ENCODE measurements around the gene NDE1.
A peak's percentile ranks its signal among the peaks of the same experiment; 100 is the strongest.
"Not testable (repeated sequence)": the region's sequence is repeated elsewhere in the genome, so short reads cannot be mapped to it uniquely, and the experiment has no call there.

NDE1 gene

DNA sequence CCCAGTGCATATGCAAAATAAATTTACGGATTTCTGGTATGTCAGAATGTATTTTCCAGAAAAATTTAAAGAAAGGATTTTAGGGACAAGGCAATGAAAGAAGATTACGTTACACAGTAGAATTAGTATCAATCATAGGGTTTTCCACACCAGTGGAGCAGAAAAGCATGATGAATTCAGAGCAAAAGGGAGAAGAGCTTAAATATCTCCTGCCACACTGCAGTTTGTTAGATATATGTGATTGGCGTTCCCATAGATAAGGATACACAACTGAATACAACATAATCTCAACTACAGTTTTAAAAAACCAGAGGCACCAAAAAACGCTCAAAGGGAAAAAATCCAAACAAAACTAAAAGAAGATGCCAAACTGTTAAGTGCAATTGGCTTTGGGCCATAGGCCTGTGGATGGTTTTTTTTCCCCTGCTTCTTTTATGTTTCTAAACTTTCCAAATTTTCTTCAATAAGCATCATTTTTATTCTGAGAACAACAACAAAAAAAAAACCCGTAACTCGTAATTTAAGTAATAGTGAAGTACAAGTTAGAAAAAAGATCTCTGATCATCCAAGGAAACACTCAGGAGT, 29.3 kb upstream of the NDE1 start:
- no peak for DNase-seq (ENCODE audit: low spot score)

DNA sequence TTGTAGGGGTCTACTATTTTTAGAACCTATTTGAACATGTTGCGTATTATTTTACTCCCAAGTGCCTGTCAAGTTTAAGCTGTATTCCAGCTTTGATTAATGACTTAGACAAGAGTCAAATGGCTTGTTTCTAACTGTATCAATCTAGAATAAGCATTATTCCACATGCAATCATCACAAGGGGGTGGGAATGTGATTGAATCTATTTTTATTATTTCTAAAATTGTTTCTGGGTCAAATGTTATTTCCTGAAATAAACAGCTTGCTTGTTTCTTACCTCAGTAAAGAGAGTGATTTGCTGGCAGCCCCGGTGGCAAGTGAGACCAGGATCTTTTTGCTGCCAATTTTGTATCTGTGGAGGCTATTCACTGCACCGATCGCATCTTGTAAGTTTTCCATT, 28.6 kb upstream of the NDE1 start:
- DNase-seq (ENCODE audit: low spot score), result no peak

DNA sequence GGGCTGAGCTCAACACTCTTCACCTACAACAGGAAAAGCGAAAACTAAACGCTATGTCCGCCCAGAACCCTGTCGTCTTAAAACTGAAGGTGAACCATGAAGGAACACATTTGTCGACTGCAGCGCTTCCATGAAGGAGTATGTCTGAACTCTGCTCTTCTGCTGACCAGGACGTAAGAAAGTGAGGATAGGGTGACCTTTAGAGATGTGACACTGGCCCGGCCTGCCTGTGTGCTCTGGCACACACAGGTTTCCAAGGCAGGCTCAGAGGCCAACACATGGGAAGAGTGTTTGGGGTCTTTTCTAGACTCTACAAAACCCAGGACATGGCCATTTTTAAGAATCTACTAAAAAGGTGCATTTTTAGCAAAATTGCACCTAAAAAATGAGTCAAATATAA, 28.2 kb upstream of the NDE1 start:
- no peak for DNase-seq (ENCODE audit: low spot score)

DNA sequence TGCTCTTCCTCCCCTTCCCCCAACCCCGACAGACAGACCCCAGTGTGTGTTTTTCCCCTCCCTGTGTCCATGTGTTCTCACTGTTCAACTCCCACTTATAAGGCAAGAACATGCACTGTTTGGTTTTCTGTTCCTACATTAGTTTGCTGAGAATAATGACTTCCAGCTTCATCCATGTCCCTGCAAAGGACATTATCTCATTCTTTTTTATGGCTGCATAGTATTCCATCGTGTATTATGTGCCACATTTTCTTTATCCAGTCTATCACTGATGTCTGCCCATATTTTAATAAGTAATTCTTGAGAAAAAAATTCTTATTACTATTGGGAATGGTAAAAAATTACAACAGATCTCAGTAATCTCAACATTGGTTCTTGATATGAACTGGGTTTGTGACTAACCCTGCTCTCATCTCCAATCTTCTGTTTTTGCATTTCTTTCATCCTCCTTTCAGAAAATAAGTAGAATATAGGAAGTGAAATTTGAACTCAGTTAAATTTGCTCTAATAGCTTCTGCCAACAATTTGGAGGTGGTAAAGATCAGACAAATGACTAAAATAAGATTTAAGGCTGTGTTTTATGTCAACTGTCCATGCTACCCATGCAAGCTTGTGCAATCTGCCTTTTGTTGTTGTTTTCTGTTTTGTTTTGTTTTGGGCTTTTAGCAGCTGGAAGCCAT, 18.2 kb upstream of the NDE1 start:
- no peak for DNase-seq (ENCODE audit: low spot score)

DNA sequence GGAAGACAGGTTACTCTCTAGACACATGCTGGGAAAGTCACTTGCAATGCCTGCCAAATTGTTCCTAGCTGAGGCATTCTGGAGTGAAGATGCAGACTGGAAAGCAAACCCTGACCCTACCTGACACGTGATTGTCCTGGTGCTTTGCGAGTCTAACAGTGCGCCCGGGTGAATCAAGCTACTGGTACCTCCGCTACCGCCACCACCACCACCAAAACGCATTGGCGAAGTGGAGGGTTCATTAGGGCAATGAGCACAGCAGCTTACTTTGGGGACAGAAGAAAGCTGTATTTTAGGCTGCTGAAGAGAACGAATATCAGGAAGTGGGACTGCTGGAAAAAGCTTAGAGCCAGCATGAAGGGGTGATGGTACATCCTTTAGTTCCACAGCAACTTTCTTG, 14.1 kb upstream of the NDE1 start:
- no peak for DNase-seq (ENCODE audit: low spot score)

DNA sequence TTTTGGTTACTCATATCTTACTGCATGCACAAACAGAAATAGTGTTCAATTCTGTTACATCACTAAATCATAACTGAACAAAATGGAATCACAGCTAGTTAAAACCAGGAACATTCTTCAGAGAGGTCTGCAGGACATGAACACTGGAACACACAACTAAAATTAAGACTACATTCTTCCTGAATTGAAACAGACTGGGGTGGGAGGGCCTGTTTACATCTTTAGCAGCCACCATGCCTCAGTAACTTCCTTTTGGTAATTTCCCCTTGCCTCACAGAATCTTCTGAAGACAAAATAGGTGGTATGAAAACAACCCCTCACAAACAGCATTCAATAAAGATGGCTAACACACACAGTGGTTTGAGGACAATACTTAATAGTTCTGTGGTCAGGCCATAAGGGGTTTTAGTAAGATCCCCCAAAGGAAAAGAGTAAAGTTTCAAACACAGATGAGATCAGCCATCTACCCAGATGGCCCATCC, 13.6 kb upstream of the NDE1 start:
- DNase-seq (ENCODE audit: low spot score), result no peak

DNA sequence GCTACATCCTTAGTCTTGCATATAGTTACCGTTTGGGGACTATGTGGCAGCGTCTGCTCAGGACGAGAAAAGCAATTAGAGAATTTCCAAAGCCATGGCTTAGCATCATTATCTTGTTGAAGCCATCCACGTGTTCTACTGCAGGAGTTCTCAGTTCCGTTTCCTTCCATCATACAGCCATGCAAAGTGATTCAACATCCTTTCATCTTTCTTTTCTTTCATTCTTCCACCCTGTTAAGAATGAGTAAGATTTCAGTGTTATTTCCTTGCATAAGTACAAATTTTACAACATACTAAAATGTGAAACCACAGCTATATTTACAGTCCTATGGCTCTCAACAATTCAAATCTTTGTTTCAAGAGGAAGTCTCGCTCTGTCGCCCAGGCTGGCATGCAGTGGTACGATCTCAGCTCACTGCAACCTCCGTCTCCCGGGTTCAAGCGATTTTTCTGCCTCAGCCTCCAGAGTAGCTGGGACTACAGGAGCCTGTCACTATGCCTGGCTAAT, 10.9 kb upstream of the NDE1 start:
- DNase-seq (ENCODE audit: low spot score), result no peak

DNA sequence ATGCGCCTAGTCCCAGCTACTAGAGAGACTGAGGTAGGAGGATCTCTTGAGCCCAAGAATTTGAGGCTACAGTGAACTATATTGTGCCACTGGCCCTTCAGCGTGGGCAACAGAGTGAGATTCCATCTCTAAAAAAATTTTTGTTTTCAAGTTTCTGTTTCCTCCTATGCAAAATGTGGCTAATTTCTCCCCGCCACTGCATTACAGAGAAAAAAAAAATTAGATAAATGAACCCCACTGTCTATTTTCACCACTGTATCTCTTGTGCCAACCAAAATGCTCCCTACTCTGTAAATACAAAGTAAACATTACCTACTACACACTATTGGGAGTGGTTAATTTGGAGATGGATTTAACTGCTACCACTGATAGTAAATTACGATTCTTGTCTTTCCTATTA, 9.1 kb upstream of the NDE1 start:
- DNase-seq (ENCODE audit: low spot score), result no peak

DNA sequence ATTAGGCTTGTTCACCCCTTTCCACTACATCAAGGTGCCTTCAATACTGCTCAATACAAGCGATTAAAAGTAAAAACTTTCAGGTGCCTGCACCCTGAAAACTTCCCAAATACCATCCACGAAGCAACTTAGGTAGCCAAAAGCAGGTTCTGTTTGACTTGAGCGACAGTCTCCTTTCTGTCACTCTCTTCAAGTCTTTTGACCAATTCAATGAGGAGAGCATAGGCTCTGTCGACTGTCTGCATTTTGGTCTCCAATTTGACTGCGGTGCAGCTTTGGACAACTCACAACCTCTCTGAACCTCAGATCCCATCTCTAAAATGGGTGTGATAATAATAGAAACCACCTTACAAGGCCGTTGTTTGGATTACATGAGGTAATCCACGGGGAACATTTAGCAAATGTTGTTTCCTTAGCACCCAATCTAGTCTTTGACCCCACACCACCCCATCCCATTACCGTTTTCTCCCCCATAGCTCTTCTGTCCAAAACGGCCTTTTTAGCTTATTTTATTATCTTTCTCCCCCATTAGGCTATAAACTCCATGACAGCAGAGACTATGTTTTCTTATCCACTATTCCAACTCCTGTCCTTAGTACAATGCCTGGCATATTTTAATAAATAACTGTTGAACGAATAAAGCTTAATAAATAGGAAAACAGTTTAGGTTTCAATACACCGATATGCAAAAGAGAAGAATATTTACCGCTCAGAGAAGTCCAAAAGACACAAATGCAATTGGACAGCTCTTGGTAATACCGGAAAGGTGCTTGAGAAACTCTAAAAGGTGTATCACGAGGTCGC, 8.1 kb upstream of the NDE1 start:
- DNase-seq (ENCODE audit: low spot score), result no peak

DNA sequence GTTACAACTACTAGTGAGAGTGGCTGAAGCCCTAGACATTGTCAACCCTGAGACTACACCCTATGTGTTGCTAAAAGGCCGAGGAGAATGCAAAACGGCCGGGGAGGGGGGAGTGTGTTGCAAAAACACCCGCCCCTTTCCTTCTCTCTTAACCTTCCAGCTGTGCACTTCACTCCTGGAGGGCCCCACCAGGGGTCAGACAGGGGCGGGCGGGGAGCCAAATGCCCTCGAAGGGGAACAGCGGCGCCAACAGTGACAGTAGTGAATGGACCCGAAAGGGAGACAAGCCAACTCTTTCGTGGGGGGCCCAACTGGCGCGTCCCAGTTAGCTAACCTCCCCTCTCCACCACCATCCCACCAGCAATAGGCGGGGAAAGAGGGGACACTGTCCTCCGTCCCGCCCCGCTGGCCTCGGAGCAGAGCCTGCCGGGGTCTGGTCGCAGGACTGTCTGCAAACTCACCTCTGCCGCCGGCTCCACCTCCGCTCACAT, 7.4 kb upstream of the NDE1 start:
- DNase-seq (ENCODE audit: low spot score), result peak; percentile 82

DNA sequence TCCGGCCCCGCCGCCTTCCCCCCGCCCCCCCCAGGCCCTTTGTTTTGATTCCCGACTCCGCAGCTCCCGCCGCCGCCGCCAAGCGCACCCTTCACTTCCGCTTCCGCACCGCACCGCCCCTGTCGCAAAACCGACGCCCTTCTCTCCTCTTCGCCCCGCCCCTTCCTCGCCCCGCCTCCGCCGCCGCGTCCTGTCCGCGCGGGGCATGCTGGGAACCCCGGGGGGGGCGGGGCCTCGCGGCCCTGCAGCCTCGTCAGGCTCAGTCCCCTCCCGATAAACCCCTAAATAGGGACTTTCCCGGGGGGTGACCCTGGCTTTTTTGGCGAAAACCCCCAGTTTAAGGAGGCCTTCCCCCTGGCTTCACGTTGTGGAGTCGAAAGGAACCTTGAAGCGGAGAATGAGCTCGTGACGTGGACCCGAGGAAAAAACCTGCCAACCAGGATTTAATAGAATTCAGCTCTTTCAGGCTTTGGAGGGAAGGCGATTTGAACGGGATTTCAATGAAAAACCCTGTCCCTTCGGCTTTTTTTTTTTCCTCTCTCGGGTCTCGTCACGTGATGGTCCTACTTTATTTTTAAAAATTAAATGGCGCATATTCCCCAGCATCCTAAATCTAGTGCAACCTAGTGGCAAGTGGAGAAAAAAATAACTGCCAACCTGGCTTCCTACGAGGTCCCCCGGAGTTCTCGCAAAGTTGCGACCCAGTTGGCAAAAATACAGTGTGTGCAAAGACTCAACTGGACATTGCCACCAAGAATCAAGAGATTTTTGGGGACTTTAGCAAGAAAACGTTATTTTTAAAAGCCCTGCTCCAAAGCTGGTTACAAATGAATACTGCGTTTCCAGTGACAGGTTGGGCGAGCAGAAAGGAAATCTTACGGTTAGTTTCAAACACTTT, 6.7 kb upstream of the NDE1 start, which contains the start of gene MARF1:
TSS of gene MARF1 (minus strand) at position 107 of the 898 bp plus-strand sequence. CDS start 3,921 bp downstream, outside the sequence.
- peak; percentile 95 for DNase-seq (ENCODE audit: low spot score)

DNA sequence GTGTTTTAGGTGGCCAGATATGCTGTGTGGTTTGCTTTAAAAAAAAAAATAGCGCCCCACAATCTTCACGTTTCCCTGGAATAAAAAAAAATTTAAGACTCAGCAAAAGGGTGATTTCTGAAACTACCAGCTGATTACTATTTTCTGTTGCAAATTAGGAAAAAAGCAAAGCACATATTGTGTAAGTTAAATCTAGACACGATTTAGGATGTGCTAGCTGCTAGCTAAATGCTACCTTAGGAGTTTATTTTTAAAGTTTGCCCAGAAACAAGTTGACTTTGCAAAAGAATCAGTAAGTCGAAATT, 6.1 kb upstream of the NDE1 start:
- DNase-seq (ENCODE audit: low spot score), result no peak

DNA sequence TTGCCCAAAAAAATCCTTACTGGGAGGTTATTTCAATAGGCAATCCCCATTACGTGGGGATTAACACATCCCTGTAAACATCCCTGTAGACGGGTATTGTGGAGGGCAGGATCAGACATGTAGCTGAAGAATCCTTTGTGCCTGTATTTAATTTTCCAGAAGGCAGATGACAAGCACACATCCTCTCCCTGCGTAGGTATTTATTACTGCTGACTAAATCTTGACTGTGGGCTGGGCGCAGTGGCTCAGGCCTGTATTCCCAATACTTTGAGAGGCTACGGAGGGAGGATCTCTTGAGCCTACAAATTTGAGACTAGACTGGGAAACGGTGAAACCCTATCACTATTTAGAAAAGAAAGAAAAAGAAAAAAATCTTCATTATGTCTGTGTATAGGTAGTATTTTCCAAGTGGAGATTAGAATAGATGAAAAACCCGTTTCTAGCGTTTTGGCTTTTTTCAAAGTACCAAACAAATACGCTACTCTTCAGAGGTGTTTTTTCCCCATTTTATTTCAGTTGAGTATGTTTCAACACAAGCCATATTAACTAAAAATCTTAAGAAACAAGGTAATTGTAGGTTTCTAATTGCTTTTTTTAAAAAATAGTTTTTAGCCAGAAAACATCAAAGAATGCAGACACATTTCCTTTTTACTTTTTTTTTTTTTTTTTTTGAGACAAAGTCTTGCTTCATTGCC, 5.6 kb upstream of the NDE1 start:
- no peak for DNase-seq (ENCODE audit: low spot score)

DNA sequence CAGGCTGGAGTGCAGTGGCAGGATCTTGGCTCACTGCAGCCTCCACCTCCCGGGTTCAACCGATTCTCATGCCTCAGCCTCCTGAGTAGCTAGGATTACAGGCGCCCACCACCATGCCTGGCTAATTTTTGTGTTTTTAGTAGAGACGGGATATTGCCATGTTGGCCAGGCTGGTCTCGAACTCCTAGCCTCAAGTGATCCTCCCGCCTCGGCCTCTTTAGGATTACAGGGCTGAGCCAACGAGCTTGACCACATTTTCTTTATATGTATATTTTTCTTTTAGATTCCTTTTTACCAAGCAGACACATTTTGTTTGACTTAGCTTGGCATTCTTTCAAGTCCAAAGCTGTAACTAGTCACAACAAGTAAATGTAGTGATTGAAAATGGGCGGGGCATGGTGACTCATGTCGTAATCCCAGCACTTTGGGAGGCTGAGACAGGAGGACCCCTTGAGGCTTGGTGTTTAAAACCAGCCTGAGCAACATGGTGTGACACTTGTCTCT, 5.0 kb upstream of the NDE1 start:
- not testable (repeated sequence) for DNase-seq (ENCODE audit: low spot score)

DNA sequence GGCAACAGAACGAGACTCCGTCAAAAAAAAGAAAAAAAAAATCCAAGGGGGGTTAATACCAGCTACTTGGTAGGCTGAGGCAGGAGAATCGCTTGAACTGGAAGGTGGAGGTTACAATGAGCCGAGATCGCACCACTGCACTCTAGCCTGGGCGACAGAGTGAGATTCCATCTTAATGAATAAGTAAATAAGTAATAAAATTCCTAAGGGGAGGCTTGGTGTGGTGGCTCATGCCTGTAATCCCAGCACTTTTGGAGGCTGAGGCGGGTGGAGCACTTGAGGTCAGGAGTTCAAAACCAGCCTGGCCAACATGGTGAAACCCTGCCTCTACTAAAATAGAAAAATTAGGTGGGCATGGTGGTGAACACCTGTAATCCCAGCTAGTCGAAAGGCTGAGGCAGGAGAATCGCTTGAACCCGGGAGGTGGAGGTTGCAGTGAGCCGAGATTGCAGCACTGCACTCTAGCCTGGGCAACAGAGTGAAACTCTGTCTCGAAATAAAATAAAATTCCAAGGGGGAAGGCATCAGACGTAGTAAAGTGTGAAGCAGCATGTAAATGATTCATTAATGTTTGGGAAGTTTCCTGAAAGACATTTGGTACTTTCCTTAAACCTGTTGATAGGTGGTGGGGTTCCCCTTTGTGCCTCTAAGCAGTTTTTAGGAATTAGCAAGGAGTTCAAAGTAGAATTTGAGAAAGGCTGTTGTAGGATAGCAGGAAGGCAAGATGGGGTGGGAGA, 3.3 kb upstream of the NDE1 start:
- DNase-seq (ENCODE audit: low spot score), result not testable (repeated sequence)

DNA sequence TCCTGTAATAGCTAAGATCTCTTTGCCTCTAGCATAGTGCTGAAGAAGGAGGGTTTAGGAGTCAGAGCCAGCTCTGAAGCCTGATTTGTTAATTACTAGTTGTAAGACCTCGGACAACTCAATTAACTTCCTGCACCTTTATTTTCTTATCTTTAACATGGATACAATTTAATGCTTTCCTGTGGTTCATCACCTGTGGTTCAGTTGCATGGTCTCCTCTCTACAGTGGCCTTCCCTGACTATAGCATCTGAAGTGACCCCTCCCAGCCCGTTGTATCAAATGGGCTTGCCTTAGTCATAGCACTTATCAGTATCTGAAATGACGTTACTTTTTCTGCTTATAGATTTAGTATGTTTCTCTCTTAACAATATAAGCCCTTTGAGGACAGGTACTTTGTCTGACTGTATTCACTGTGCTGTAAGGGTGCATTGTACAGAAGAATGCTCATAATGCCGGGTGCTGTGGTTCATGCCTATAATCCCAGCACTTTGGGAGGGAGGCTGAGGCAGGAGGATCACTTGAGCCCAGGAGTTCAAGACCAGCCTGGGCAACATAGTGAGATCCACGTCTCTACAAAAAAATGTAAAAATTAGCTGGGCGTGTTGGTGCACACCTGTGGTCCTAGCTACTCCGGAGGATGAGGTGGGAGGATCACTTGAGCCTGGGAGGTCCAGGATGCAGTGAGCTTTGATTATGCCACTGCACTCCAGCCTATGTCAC, 2.6 kb upstream of the NDE1 start:
- no peak for DNase-seq (ENCODE audit: low spot score)

DNA sequence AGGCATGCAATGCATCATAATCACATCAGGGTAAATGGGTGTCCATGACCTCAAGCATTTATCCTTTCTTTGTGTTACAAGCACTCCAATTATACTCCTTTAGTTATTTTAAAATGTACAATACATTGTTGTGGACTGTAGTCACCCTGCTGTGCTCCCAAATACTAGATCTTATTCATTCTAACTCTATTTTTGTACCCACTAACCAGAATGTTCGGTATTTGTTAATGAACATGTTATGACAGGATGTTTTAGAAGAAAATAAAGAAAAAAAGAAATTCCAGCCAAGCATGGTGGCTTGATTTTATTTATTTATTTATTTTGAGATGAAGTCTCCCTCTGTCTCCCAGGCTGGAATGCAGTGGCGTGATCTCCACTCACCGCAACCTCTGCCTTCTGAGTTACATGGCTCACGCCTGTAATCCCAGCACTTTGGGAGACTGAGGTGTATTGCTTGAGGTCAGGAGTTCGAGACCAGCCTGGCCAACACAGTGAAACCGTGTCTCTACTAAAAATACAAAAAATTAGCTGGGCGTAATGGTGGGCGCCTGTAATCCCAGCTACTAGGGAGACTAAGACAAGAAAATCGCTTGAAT, 1.8 kb upstream of the NDE1 start:
- no peak for DNase-seq (ENCODE audit: low spot score)

DNA sequence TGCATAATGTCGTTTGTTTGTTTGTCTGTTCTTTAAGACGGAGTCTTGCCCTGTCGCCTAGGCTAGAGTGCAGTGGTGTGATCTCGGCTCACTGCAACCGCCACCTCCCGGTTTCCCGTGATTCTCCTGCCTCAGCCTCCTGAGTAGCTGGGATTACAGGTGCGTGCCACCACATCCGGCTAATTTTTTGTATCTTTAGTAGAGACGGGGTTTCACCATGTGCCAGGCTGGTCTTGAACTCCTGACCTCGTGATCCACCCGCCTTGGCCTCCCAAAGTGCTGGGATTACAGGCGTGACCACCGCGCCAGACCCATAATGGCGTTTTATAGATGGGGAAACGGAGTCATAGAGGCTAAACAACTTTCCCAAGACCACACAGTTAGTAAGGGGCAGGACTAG, 734 bp upstream of the NDE1 start:
- DNase-seq (ENCODE audit: low spot score), result not testable (repeated sequence)

DNA sequence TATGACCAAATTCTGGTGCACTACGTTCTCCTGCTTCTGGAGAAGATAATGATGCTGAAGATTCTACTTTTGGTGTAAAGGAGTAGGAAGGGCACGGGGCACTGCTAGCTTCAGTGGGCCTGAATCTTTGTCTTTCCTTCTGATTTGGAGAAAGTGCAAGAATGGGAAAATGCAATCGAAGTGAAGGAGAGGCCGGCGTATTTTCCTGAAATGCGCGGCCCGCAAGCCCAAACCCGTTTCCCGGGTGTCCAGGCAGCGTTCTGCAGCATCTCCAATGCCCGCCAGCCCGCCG, 372 bp upstream of the NDE1 start:
- no peak for DNase-seq (ENCODE audit: low spot score)
